ENCODE measurements around the gene GPR146.

Gene GPR146

GRCh38 chr7:1103009-1103788 lies 58.9 kb downstream of the GPR146 start:
- in situ Hi-C loops (cut with MboI; ENCODE audit: low sequenced_read_pairs): no loop called here

DNA sequence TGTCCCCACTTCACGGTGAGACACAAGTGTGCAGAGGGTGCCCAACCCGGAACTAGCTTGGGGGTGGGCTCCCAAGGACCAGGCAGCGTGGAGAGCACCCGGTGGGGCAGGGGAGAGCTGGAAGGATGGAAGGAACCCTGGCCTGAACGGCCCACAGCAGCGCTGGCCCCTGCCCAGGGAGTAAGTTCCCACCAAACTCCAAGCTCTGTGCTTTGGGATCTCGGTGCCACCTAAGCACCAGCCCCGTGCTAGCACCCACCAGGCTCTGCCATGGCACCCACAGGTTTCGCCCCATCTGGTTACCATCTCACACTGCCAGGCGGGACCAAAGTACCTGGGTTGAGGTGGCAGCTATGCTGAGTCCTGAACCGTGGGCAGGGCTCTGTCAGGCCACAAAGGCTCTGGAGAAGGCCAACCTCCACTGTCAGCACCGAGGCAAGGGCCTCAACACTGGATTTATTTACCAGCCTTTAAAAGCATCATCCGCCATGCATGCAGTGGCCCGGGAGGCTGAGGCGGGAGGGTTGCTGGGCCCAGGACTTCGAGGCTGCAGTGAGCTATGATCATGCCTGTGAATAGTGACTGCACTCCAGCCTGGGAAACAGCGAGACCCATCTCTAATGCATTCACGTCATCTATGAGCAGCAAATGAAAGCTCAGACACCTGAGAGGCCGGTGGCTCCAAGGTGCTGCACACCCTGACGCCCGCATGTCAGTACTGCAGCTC lies 59.6 kb downstream of the GPR146 start:
- in situ Hi-C loops (cut with MboI; ENCODE audit: low sequenced_read_pairs): no loop called here

- in situ Hi-C loops (cut with MboI; ENCODE audit: low sequenced_read_pairs): no loop called here
Measured at GRCh38 chr7:1104516-1105179, 60.3 kb downstream of the GPR146 start.

- in situ Hi-C loops (cut with MboI; ENCODE audit: low sequenced_read_pairs): no loop called here
Measured at GRCh38 chr7:1105189-1105588, 60.8 kb downstream of the GPR146 start.

GRCh38 chr7:1106063-1106792 lies 61.9 kb downstream of the GPR146 start:
- in situ Hi-C loops (cut with MboI; ENCODE audit: low sequenced_read_pairs): no loop called here

GRCh38 chr7:1106793-1107421 lies 62.6 kb downstream of the GPR146 start:
- in situ Hi-C loops (cut with MboI; ENCODE audit: low sequenced_read_pairs): no loop called here

DNA sequence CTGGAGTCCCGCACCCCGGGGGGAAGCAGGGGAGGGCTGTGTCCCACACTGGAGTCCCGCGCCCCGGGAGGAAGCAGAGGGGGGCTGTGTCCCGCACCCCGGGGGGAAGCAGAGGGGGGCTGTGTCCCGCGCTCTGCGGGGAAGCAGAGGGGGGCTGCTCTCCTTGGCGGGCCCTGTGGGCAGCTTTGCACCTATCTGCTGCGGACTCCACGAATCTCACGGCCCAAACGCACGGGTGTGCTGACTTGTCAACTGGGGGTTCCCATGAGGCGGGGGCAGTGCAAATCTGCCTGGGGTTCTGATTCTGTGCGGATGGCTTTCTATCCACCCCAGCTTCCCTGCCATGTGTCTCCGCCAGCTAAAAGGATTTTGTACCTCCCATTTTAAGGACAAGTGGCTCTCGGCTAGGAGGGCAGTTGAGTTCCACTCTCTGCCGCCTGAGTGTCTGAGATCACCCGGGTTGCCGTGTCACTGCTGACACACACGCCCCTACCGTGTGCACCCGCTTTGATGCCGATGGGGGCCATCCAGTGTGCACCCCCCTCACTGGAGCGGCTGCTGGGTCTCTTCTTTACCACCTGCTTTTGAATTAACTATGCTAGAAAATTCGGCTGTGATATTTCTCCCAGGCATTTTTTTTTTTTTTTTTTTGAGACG lies 64.0 kb downstream of the GPR146 start:
- in situ Hi-C loops (cut with MboI; ENCODE audit: low sequenced_read_pairs): no loop called here
